Heart right ventricle (tissue), 16 donors: ENCODE results near the gene GPBP1. TPM values are rescaled to one million over a fixed set of nuclear protein-coding genes. Genes with fewer than 3 reads are reported as not detected.
"Not testable (repeated sequence)": the region's sequence is repeated elsewhere in the genome, so short reads cannot be mapped to it uniquely, and the experiment has no call there.

Experiments
- ATAC-seq, 8 donors: fragments of 200-7000 bp; cut with Tn5 transposase; one replicate each; pipeline ENCODE4 v1.9.1; 2020; ENCODE audit warnings: mild to moderate bottlenecking in 8 of 8, moderate library complexity in 8 of 8, moderate number of reproducible peaks in 1 of 8
- DNase-seq, 2 donors: peaks; one replicate each; pipeline ENCODE4 v3.0.0-alpha.2; 2020
- H3K27ac ChIP-seq, 10 donors: fragments of 200-600 bp; sonication (generic) in 2 of 10; one replicate each; pipeline versions ENCODE4 v1.5.0 to v1.8.0; 2020 to 2022; ENCODE audit warnings: mild to moderate bottlenecking in 3 of 10
- H3K27me3 ChIP-seq, 7 donors: fragments of 200-600 bp; one replicate each; pipeline ENCODE4 v1.8.0; 2021 to 2022; ENCODE audit warnings: mild to moderate bottlenecking in 2 of 7
- H3K36me3 ChIP-seq, 9 donors: fragments of 200-600 bp; sonication (generic) in 1 of 9; one replicate each; pipeline versions ENCODE4 v1.5.0 to v1.8.0; 2020 to 2022; ENCODE audit warnings: mild to moderate bottlenecking in 2 of 9
- H3K4me1 ChIP-seq, 9 donors: fragments of 200-600 bp; sonication (generic) in 1 of 9; one replicate each; pipeline versions ENCODE4 v1.5.0 to v1.8.0; 2020 to 2022; ENCODE audit warnings: mild to moderate bottlenecking in 4 of 9
- H3K4me3 ChIP-seq, 10 donors: fragments of 200-600 bp; sonication (generic) in 2 of 10; one replicate each; pipeline versions ENCODE4 v1.5.0 to v1.8.0; 2020 to 2022; ENCODE audit warnings: mild to moderate bottlenecking in 7 of 10, moderate library complexity in 2 of 10
- H3K9me3 ChIP-seq, 11 donors: fragments of 200-600 bp in 10 of 11; sonication (generic) in 2 of 11; one replicate each; pipeline versions ENCODE4 v1.5.0 to v1.8.0; 2013 to 2022; ENCODE audit warnings: mild to moderate bottlenecking in 2 of 11, control low read depth in 1 of 11, moderate library complexity in 1 of 11
- CTCF ChIP-seq, 9 donors: fragments of 200-600 bp; sonication (generic) in 2 of 9; IDR thresholded peaks; one replicate each; pipeline versions ENCODE4 v1.5.0 to v1.8.0; 2021 to 2022; ENCODE audit warnings: antibody characterized with exemption in 9 of 9, mild to moderate bottlenecking in 5 of 9, moderate library complexity in 1 of 9
- WGBS, 2 donors: extraction: QIAGEN DNeasy Blood & Tissue Kit; methylation state at CpG; one replicate each; pipeline ENCODE4 v1.1.7; 2013; ENCODE audit warnings: inconsistent platforms in 1 of 2; 5-methylcytosine and 5-hydroxymethylcytosine counted together
- intact Hi-C, 10 donors: fragments of 100-400 bp; cut with DNase I; formaldehyde crosslinking; loops; one replicate each; pipeline versions ENCODE4 v1.11.1 to v1.14.2; 2022
- polyA plus RNA-seq, 2 donors: library from polyadenylated mRNA; stranded (reverse); fragments of 200-250 nt; gene quantifications; one replicate each; pipeline ENCODE4 v1.2.3, GENCODE V29; 2013
- total RNA-seq, 10 donors: library from RNA; stranded (reverse); fragmentation: NEBNext Ultra II Directional in 3 of 10; extraction: Animal tissue kit (Norgen Biotek cat#: 25700) in 3 of 10; gene quantifications; one replicate each; pipeline versions ENCODE4 v1.2.1 to v1.2.4, GENCODE V29; 2021 to 2023
- donor health status: Arrhythmogenic right ventricular cardiomyopathy.
- donor health status: ischemic (EF 13 %, LVEDD 7.1; RV severe dilation, severe dysfunction).
- donor health status: healthy with polysubstance abuse.
- donor health status: DM: no; HTN: yes; CAD: no.
- donor health status: DM: no; HTN: no; CAD: no.
- donor health status: ischemic (EF 25% LVEDD 6.9; RV normal size, moderate dysfunction).
- donor health status: ischemic (EF 25% LVEDD 5.7; RV mildly dilated, moderate dysfunction).
- donor health status: healthy.
- donor health status: DM: yes; HTN: yes; CAD: no.
- donor health status: Ischemic cardiomyopathy.
- donor health status: ischemic (EF 35%, LVEDD 5.7; RV mildly dilated, moderate dysfunction).
- donor health status: nonischemic (EF 11% LVEDD 7.7; RV severe dilation, severe dysfunction).
- donor health status: DM: yes; HTN: yes; CAD: no.
- donor health status: PGD.
- donor health status: ischemic (EF 29% LVEDD 5.4; RV normal size, mild dysfunction).
- donor health status: nonischemic (EF 23%, LVEDD 6.1; RV moderate dilation, normal function).

The GPBP1 gene
- total and polyA plus RNA-seq, 12 donors: 40.1 to 69.3 (median 51.0) TPM

- no peak for TF ChIP-seq CTCF (IDR thresholded peaks at IDR 0.05)
- H3K4me1 ChIP-seq: peaks cover 0 to 6% (median 0%) of the 10 kb centered on the region in 9 donors
- intact Hi-C loops: no loop called here
- no peaks in the 10 kb centered on the region for H3K27me3 ChIP-seq
- no peak for DNase-seq
- no peak for ATAC-seq
- peaks cover 0 to under 1% (median 0%) of the 10 kb centered on the region in 11 donors for H3K9me3 ChIP-seq
- H3K27ac ChIP-seq: no peak overlapping the region
- H3K4me3 ChIP-seq: no peak overlapping the region
- H3K36me3 ChIP-seq: no peaks in the 10 kb centered on the region
- WGBS, 2 donors: 88 to 91% methylated on average over 3 of the region's 3 CpGs
These were observed 10.3 kb upstream of the GPBP1 start for GRCh38 chr5:57163553-57164006.

DNA sequence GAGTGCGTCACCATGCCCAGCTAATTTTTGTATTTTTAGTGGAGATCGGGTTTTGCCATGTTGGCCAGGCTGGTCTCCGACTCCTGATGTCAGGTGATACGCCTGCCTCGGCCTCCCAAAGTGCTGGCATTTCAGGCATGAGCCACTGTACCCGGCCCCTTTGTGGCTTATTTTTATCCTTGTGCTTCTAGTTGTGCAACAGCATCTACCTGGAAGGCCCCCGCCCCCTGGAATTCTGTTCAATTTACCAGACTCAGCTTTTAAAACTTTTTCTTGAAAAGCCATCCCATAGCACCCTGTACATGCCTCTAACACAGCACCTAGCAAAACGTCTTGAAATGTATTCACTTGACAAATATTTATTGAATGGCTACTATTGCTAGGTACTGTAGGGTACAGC lies 9.7 kb upstream of the GPBP1 start:
- intact Hi-C loops: no loop called here
- Histone ChIP-seq H3K4me3 (no peak overlapping the region), H3K27me3 (no peaks in the 10 kb centered on the region), H3K36me3 (no peaks in the 10 kb centered on the region), H3K27ac (no peak overlapping the region), H3K9me3 (no peaks in the 10 kb centered on the region), H3K4me1 (peaks cover 0 to 6% (median 0%) of the 10 kb centered on the region in 9 donors)
- ATAC-seq (no peak), DNase-seq (no peak)
- no peak for TF ChIP-seq CTCF (IDR thresholded peaks at IDR 0.05)
- 83 to 91% methylated on average over 8 of the region's 8 CpGs for WGBS, 2 donors

GRCh38 chr5:57165171-57165570 lies 8.7 kb upstream of the GPBP1 start:
- H3K36me3 ChIP-seq, H3K27ac ChIP-seq, H3K4me3 ChIP-seq, DNase-seq, H3K4me1 ChIP-seq, H3K9me3 ChIP-seq, H3K27me3 ChIP-seq, intact Hi-C loops, ATAC-seq: not testable (repeated sequence)
- WGBS, 2 donors: 100% methylated on average over 3 of the region's 3 CpGs

DNA sequence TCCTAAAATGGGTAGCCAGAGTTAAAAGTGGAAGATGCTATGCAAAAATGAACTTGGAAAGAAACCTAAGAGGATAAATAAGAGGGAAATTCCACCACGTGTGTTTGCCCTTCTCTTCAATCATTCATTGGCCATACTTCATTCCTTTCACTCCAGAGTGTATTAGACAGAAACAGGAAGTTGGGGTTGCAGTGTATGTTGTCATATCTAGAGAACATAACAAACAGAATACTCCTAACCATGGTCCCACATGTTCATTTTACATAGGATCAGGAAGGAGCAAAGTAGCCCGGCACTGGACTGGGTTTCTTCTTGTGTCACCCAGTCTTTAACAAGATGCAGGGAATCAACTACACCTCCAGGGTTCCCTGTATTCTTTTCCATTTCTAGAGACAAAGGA lies 7.6 kb upstream of the GPBP1 start:
- H3K36me3 ChIP-seq: no peaks in the 10 kb centered on the region
- no peak for TF ChIP-seq CTCF (IDR thresholded peaks at IDR 0.05)
- no peaks in the 10 kb centered on the region for H3K9me3 ChIP-seq
- H3K27ac ChIP-seq: no peak overlapping the region
- ATAC-seq (no peak), DNase-seq (no peak)
- peaks cover 0 to 6% (median 0%) of the 10 kb centered on the region in 9 donors for H3K4me1 ChIP-seq
- H3K4me3 ChIP-seq: no peak overlapping the region
- WGBS, 2 donors: 59 to 63% methylated on average over 2 of the region's 2 CpGs
- no peaks in the 10 kb centered on the region for H3K27me3 ChIP-seq
- intact Hi-C loops: no loop called here

DNA sequence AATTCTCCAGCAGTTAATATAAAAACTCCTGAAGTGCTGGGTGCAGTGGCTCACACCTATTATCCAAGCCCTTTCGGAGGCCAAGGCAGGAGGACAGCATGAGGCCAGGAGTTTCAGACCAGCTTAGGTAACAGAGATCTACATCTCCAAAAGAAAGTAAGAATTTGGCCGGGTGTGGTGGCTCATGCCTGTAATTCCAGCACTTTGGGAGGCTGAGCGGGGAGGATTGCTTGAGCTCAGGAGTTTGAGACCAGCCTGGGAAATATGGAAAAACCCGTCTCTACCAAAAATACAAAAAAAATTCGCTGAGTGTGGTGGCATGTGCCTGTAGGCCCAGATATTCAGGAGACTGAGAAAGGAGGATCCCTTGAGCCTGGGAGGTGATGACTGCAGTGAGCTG lies 6.7 kb upstream of the GPBP1 start:
- ATAC-seq: no peak
- no peak overlapping the region for H3K27ac ChIP-seq
- 96 to 99% methylated on average over 5 of the region's 5 CpGs for WGBS, 2 donors
- no peaks in the 10 kb centered on the region for H3K36me3 ChIP-seq
- H3K4me3 ChIP-seq: no peak overlapping the region
- no peaks in the 10 kb centered on the region for H3K27me3 ChIP-seq
- H3K9me3 ChIP-seq: no peaks in the 10 kb centered on the region
- H3K4me1 ChIP-seq: peaks cover 0 to 12% (median 1%) of the 10 kb centered on the region in 9 donors
- no peak for DNase-seq
- no peak for TF ChIP-seq CTCF (IDR thresholded peaks at IDR 0.05)
- intact Hi-C loops: no loop called here

DNA sequence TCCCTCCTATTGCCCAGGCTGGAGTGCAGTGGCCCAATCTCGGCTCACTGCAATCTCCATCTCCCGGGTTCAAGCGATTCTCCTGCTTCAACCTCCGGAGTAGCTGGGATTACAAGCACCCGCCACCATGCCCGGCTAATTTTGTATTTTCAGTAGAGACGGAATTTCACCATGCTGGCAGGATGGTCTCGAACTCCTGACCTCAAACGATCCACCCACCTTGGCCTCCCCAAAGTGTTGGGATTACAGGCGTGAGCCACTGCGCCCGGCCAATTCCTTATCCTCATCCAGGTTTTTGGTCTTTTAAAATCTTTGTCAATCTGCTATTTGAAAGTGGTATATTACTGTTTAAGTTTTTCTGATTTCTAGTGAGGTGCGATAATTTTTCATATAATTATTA lies 3.7 kb upstream of the GPBP1 start:
- intact Hi-C loops: loop anchor here in 5 of 10 donors (5.0 kb wide), 4 partner anchors 37 to 263 kb away; partner anchors contain the start of gene SETD9 (in 1 of the 5)
- WGBS, 2 donors: 96 to 97% methylated on average over 13 of the region's 13 CpGs
- not testable (repeated sequence) for ATAC-seq

More for the DNA sequence above, 3.7 kb upstream of the GPBP1 start:
- not testable (repeated sequence) for DNase-seq, H3K4me3 ChIP-seq, H3K27ac ChIP-seq, H3K36me3 ChIP-seq, H3K27me3 ChIP-seq, H3K9me3 ChIP-seq
- H3K4me1 ChIP-seq: peaks cover 0 to 22% (median 9%) of the 10 kb centered on the region in 9 donors
